CD4-positive, alpha-beta T cell treated with Interleukin-1 beta for 1 hour (primary cell): Measurements from ENCODE around the gene OBSL1.

ENCODE experiments used
- DNase-seq, 2 donors: peaks; one replicate each; pipeline ENCODE4 v3.0.0-alpha.2; 2020 to 2022

Gene OBSL1

GRCh38 chr2:219596954-219597551 lies 25.7 kb upstream of the OBSL1 start:
- no peak for DNase-seq

- no peak for DNase-seq
Observed at GRCh38 chr2:219595256-219595655, 23.9 kb upstream of the OBSL1 start.

GRCh38 chr2:219593154-219593553 lies 21.8 kb upstream of the OBSL1 start:
- no peak for DNase-seq

- DNase-seq: no peak
Observed at GRCh38 chr2:219592736-219593135, 21.4 kb upstream of the OBSL1 start.

GRCh38 chr2:219591091-219591490 lies 19.8 kb upstream of the OBSL1 start:
- DNase-seq: no peak

- DNase-seq: no peak
Observed at GRCh38 chr2:219581346-219581745, 10.0 kb upstream of the OBSL1 start.

GRCh38 chr2:219578811-219579613 lies 7.7 kb upstream of the OBSL1 start:
- no peak for DNase-seq

- no peak for DNase-seq
Observed at GRCh38 chr2:219576505-219577388, 5.4 kb upstream of the OBSL1 start.

- no peak for DNase-seq
Observed at GRCh38 chr2:219575566-219576504, 4.5 kb upstream of the OBSL1 start.

GRCh38 chr2:219574484-219575311 lies 3.4 kb upstream of the OBSL1 start:
- no peak for DNase-seq

GRCh38 chr2:219573166-219573565 lies 1.8 kb upstream of the OBSL1 start:
- no peak for DNase-seq

GRCh38 chr2:219572237-219573001 lies 1.1 kb upstream of the OBSL1 start, which contains the start of gene INHA:
Gene INHA, plus strand, starts transcription at chr2:219572310. Its CDS starts 65 bp downstream, at chr2:219572375.
- no peak for DNase-seq

GRCh38 chr2:219570924-219571310 lies 422 bp downstream of the OBSL1 start:
- no peak for DNase-seq

- DNase-seq: no peak
Observed at GRCh38 chr2:219570194-219570923, 980 bp downstream of the OBSL1 start.

- no peak for DNase-seq
Observed at GRCh38 chr2:219569635-219570034, 1.7 kb downstream of the OBSL1 start.

- no peak for DNase-seq
Observed at GRCh38 chr2:219569041-219569440, 2.3 kb downstream of the OBSL1 start.

GRCh38 chr2:219567791-219568361 lies 3.5 kb downstream of the OBSL1 start:
- DNase-seq: no peak

- DNase-seq: no peak
Observed at GRCh38 chr2:219567131-219567530, 4.2 kb downstream of the OBSL1 start.

- DNase-seq: no peak
Observed at GRCh38 chr2:219566640-219567039, 4.7 kb downstream of the OBSL1 start.
